GM19193 (cell line): ENCODE data around the gene ANO1.

Source experiments
- POLR2A ChIP-seq: IDR thresholded peaks from 4 replicates; pipeline ENCODE4 v1.6.1; 2011; ENCODE audit not compliant: insufficient read depth, insufficient read length; ENCODE audit errors: extremely low read depth

ANO1 gene

GRCh38 chr11:70040869-70041501 lies 37.1 kb upstream of the ANO1 start:
- no peak for TF ChIP-seq POLR2A

- no peak for TF ChIP-seq POLR2A
These were observed 34.6 kb upstream of the ANO1 start for GRCh38 chr11:70043482-70043881.

GRCh38 chr11:70046089-70046488 lies 32.0 kb upstream of the ANO1 start:
- TF ChIP-seq POLR2A: no peak

GRCh38 chr11:70048279-70049024 lies 29.7 kb upstream of the ANO1 start:
- TF ChIP-seq POLR2A: no peak

GRCh38 chr11:70049045-70049444 lies 29.1 kb upstream of the ANO1 start:
- no peak for TF ChIP-seq POLR2A

- TF ChIP-seq POLR2A: no peak
These were observed 27.9 kb upstream of the ANO1 start for GRCh38 chr11:70050243-70050642.

- TF ChIP-seq POLR2A: no peak
These were observed 24.1 kb upstream of the ANO1 start for GRCh38 chr11:70054004-70054403.

GRCh38 chr11:70055444-70055843 lies 22.7 kb upstream of the ANO1 start:
- TF ChIP-seq POLR2A: no peak

- TF ChIP-seq POLR2A: no peak
These were observed 21.0 kb upstream of the ANO1 start for GRCh38 chr11:70057080-70057479.

GRCh38 chr11:70059971-70060370 lies 18.1 kb upstream of the ANO1 start:
- no peak for TF ChIP-seq POLR2A

GRCh38 chr11:70060611-70061293 lies 17.4 kb upstream of the ANO1 start:
- TF ChIP-seq POLR2A: no peak

- TF ChIP-seq POLR2A: no peak
These were observed 16.4 kb upstream of the ANO1 start for GRCh38 chr11:70061734-70062133.

GRCh38 chr11:70063121-70063520 lies 15.0 kb upstream of the ANO1 start:
- TF ChIP-seq POLR2A: no peak

GRCh38 chr11:70063555-70063954 lies 14.6 kb upstream of the ANO1 start:
- no peak for TF ChIP-seq POLR2A

- TF ChIP-seq POLR2A: no peak
These were observed 13.9 kb upstream of the ANO1 start for GRCh38 chr11:70064008-70064725.
